Measurements from ENCODE around the gene ZBTB16.

- TF ChIP-seq CTCF (IDR thresholded peaks at IDR 0.05): no peak
- no peak for TF ChIP-seq REST (IDR thresholded peaks at IDR 0.05; ENCODE audit: insufficient read depth in 1 of 2, low read depth in 2 of 2, low read length in 1 of 2)
- TF ChIP-seq POLR2AphosphoS5 (IDR thresholded peaks at IDR 0.05; ENCODE audit: low read depth, low read length): no peak
- no peak for TF ChIP-seq SIN3A (IDR thresholded peaks at IDR 0.05; ENCODE audit: borderline replicate concordance, insufficient read depth, low read depth, low read length)
These were observed 56.0 kb downstream of the ZBTB16 start for GRCh38 chr11:114115451-114115928.

All from Panc1 (cell line).